Body of pancreas (tissue), 4 donors: ENCODE measurements around the gene SPTSSB.

ENCODE experiments used
- CTCF ChIP-seq, 7 experiments: fragments of 450-650 bp in 4 of 7; fragments of 200-600 bp in 3 of 7; sonication (generic) in 3 of 7; IDR thresholded peaks; one replicate each; pipeline ENCODE4 v1.5.1; 2016 to 2019; ENCODE audit warnings: antibody characterized with exemption in 7 of 7
- POLR2A ChIP-seq, 3 donors: fragments of 450-650 bp; IDR thresholded peaks; one replicate each; pipeline ENCODE4 v1.6.1; 2016; ENCODE audit warnings: antibody characterized with exemption in 3 of 3, mild to moderate bottlenecking in 2 of 3

GRCh38 chr3:161413127-161413854, 42.0 kb upstream of the SPTSSB start:
- TF ChIP-seq CTCF (IDR thresholded peaks at IDR 0.05): no peak
- TF ChIP-seq POLR2A (IDR thresholded peaks at IDR 0.05): no peak
